Neural crest cell (in vitro differentiated cells): ENCODE results near the gene FAM229B. TPM values are rescaled to one million over a fixed set of nuclear protein-coding genes. Genes with fewer than 3 reads are reported as not detected.

Source experiments
- DNase-seq: peaks from one replicate; pipeline ENCODE4 v3.0.0; 2021; ENCODE audit warnings: low read depth, mixed read lengths, low spot score
- H3K27ac Mint-ChIP-seq: one replicate; pipeline ENCODE4 v1.8.0; 2021; ENCODE audit warnings: mild to moderate bottlenecking, mixed read lengths; ENCODE audit not compliant: unreplicated experiment
- H3K27me3 Mint-ChIP-seq: 2 replicates; pipeline ENCODE4 v1.8.0; 2021; ENCODE audit warnings: low read depth, mild to moderate bottlenecking, mixed read lengths
- H3K36me3 Mint-ChIP-seq: 2 replicates; pipeline ENCODE4 v1.8.0; 2021; ENCODE audit warnings: low read depth, mild to moderate bottlenecking, mixed read lengths
- H3K4me1 Mint-ChIP-seq: 2 replicates; pipeline ENCODE4 v1.8.0; 2021; ENCODE audit warnings: mixed read lengths
- H3K4me3 Mint-ChIP-seq: one replicate; pipeline ENCODE4 v1.8.0; 2021; ENCODE audit warnings: mild to moderate bottlenecking, mixed read lengths
- H3K9me3 Mint-ChIP-seq: 2 replicates; pipeline ENCODE4 v1.8.0; 2021; ENCODE audit warnings: mixed read lengths
- long read RNA-seq: library from polyadenylated mRNA; unstranded; transcript quantifications from one replicate; pipeline ENCODE4 v2.0.0, GENCODE V29; 2020
- total RNA-seq: library from RNA; stranded (reverse); gene quantifications from 2 replicates; pipeline ENCODE4 v1.2.1, GENCODE V29; 2021
- TF ChIP-seq, protein P1 (sequence below): fragments of 200-600 bp; sonication (generic); conservative IDR thresholded peaks from 2 replicates; pipeline ENCODE4 v1.5.0; 2021; ENCODE audit warnings: antibody characterized with exemption, mild to moderate bottlenecking

The FAM229B gene, protein sequence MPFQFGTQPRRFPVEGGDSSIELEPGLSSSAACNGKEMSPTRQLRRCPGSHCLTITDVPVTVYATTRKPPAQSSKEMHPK
- 26.7 and 30.3 TPM in 2 replicates for total RNA-seq
- long read RNA-seq, transcript FAM229B-201 (4 exons, 2,543 nt) = major isoform, 52 of 70 reads
- long read RNA-seq, partial matches to known transcripts = 1 of 70 reads
- long read RNA-seq, other reads (novel, unspliced or antisense) = 16 of 70 reads

DNA sequence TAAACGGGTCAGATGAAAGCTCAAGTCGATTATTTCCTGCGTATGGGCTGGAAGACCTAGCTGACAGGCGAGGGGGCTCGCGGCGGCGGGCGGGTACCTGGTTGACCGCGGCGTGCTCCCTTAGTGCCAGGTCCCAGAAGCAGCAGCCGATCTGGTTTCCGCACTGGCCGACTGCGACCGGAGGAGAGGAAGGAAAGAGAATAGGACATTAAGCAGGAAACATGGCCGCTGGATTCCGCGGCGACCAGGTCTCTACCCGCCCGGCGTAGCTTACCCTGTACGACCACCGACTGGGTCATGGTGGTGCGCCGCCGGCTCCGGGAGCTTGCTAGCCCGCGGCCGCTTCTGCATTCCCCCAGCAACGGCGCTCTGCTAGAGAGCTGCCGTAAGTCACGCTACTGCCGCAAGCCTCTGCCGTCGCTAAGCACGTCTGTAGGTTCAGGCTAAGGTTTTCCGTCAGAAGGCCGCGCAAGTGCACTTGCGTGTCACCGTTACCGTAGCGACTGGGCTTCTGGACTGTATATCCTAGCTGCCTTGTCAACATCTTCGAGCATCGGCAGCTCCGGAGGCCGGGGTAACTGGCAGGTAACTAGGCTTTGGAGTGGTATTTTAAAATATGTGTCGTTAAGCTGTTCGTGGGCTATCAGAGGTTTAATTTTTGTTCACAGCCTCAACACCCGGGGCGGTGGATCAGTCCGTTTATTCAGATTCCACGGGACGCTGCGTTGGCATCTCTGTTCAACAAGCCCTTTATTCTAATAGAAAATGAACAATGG, at the start of gene FAM229B, which contains the start of gene TUBE1:
TSS of gene FAM229B (plus strand) at position 456 of the 776 bp plus-strand sequence. CDS start 11,693 bp downstream, outside the sequence.
TSS of gene TUBE1 (minus strand) at position 347 of the 776 bp plus-strand sequence. CDS start at position 299, 48 bp downstream.
- H3K9me3 Mint-ChIP-seq = no peaks in the 10 kb centered on the region

DNA sequence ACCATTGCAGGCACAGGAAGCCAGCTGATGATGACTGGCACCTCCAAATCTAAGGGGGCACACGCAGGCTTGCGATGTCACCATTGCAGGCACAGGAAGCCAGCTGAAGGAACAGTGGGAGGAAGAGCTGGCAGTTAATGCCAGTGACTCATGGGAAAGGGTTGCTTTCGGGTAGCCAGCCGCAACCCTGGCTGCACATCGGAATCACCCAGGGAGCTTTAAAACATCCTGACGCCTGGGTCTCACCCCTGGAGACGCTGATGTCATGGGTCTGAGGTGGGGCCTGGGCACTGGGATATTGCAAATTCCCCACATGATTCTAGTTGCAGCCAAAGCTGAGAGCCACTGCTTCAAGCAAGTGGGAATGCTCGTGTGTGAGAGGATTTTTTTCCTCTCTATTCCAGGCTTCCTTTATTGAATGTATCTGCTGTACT, 49.6 kb upstream of the FAM229B start:
- H3K4me1 Mint-ChIP-seq = peaks cover 58% of the 10 kb centered on the region
- H3K27me3 Mint-ChIP-seq = no peaks in the 10 kb centered on the region
- TF ChIP-seq, protein P1, sequence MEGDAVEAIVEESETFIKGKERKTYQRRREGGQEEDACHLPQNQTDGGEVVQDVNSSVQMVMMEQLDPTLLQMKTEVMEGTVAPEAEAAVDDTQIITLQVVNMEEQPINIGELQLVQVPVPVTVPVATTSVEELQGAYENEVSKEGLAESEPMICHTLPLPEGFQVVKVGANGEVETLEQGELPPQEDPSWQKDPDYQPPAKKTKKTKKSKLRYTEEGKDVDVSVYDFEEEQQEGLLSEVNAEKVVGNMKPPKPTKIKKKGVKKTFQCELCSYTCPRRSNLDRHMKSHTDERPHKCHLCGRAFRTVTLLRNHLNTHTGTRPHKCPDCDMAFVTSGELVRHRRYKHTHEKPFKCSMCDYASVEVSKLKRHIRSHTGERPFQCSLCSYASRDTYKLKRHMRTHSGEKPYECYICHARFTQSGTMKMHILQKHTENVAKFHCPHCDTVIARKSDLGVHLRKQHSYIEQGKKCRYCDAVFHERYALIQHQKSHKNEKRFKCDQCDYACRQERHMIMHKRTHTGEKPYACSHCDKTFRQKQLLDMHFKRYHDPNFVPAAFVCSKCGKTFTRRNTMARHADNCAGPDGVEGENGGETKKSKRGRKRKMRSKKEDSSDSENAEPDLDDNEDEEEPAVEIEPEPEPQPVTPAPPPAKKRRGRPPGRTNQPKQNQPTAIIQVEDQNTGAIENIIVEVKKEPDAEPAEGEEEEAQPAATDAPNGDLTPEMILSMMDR = no peak
- H3K9me3 Mint-ChIP-seq = no peaks in the 10 kb centered on the region
- no peak overlapping the region for H3K27ac Mint-ChIP-seq
- H3K4me3 Mint-ChIP-seq = no peak overlapping the region
- no peaks in the 10 kb centered on the region for H3K36me3 Mint-ChIP-seq
- no peak for DNase-seq

More for the DNA sequence above, at the start of gene FAM229B, which contains the start of gene TUBE1:
- H3K36me3 Mint-ChIP-seq = no peaks in the 10 kb centered on the region
- TF ChIP-seq, protein P1 = no peak
- DNase-seq = peak; percentile 81
- H3K27ac Mint-ChIP-seq = no peak within 1 kb of the TSS
- peaks cover 3% of the 10 kb centered on the region for H3K4me1 Mint-ChIP-seq
- H3K27me3 Mint-ChIP-seq = no peaks in the 10 kb centered on the region
- H3K4me3 Mint-ChIP-seq = no peak within 1 kb of the TSS

DNA sequence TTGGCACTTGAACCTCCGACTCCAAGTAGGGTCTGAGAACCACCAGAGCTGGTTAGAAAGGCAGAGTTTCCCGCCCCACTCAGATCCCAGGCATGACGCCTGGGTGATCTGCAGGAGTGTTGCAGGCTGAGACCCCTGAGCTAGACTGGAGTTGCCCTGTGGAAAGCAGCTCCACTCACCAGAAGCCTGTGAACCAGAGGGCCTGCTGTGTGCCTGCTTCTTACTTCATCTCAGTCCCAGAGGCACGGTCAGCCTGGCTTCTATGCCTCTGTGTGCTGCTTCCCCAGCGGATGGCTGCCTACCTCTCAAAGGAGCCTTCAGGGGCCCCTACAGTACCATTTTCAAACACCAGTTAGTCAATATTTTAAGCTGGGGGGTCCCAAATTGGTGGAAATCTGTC, 49.1 kb upstream of the FAM229B start:
- DNase-seq = no peak
- Mint-ChIP-seq H3K9me3 (no peaks in the 10 kb centered on the region), H3K4me3 (no peak overlapping the region), H3K36me3 (no peaks in the 10 kb centered on the region), H3K27ac (no peak overlapping the region), H3K4me1 (peaks cover 58% of the 10 kb centered on the region), H3K27me3 (no peaks in the 10 kb centered on the region)
- TF ChIP-seq, protein P1 = no peak

DNA sequence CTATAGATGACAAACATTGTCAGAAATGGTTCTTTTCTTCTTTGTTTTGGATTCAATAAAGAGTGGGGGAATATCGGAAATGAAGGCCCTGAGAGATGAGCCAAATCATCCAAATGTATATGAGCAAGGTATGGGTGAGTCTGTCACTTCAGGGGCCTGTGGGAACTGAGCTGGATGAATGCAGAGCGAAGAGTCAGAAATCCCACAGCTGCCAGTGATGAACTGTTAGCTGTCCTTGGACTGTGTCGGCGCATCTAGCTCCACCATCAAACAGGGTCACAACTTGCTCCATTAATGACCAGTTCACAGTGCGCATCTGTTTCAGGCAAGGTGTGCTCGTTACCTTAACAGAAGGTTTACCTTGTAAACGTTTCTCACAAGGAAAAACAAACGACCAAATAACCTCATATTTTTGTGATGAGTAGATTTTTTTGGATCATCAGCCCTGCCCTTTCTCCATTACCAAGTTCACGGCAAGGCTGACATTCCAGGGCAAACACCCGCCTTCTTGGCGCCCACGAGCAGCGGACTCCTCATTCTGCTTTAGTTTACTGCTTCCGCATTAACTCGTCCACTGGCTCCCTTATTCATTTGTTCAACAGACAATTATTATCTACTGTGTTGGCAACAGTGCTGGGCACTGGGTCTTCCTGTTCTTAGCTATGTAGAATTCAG, 48.5 kb upstream of the FAM229B start:
- Mint-ChIP-seq H3K27ac (no peak overlapping the region), H3K4me3 (no peak overlapping the region)

DNA sequence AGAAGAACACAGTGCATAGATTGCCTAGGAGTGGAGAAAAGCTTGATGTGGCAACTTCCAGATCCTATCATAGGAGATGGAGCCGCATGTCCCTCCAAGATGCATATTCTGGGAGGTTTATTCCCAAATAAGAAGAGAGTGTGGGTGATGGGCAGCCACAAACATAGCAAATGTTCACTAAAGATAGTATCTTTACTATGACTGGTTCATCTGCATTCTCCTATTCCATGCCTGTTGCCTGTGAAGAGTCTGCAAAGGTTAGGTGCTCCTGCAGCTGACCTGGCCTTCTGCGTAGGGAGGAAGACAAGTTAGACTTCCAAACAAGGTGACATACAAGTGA, 48.0 kb upstream of the FAM229B start:
- H3K9me3 Mint-ChIP-seq = no peaks in the 10 kb centered on the region
- peak overlapping the region; percentile 70 for H3K4me3 Mint-ChIP-seq
- H3K27ac Mint-ChIP-seq = peak overlapping the region; percentile 8
- no peaks in the 10 kb centered on the region for H3K36me3 Mint-ChIP-seq
- TF ChIP-seq, protein P1 = no peak
- H3K4me1 Mint-ChIP-seq = peaks cover 55% of the 10 kb centered on the region
- no peaks in the 10 kb centered on the region for H3K27me3 Mint-ChIP-seq
- no peak for DNase-seq

More for the DNA sequence above, 48.5 kb upstream of the FAM229B start:
- Mint-ChIP-seq H3K4me1 (peaks cover 59% of the 10 kb centered on the region), H3K36me3 (no peaks in the 10 kb centered on the region), H3K9me3 (no peaks in the 10 kb centered on the region), H3K27me3 (no peaks in the 10 kb centered on the region)
- no peak for DNase-seq
- TF ChIP-seq, protein P1 = no peak
